ENCODE results near the gene UQCR10. TPM values are rescaled to one million over a fixed set of nuclear protein-coding genes. Genes with fewer than 3 reads are reported as not detected.
A peak's percentile ranks its signal among the peaks of the same experiment; 100 is the strongest.

Gene UQCR10
- total RNA-seq, 3 donors from 2014 or later = 61.2 to 74.1 (median 68.3) TPM

DNA sequence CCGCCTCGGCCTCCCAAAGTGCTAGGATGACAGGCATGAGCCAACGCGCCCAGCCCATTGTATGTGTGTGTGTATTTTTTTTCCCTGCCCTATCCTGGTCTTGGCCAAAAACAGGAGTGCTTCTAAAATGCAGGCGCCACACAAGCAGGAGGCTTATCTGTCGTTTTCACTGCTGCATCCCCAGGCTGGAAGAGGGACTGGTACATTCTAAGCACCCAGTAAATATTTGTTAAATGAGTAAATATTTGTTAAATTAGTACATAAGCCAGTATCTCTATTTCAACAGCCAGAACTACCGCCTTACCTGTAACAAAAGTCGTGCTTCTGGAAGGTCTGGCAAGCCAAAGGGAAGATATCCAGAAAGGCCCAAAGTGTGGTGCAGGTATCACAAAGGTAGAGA, 46.0 kb downstream of the UQCR10 start:
- Histone ChIP-seq H3K9me3 (no peaks in the 10 kb centered on the region), H3K27ac (peak overlapping the region; percentile 2 to 7), H3K4me3 (no peak overlapping the region), H3K36me3 (no peaks in the 10 kb centered on the region), H3K4me1 (peaks cover 0 to 17% of the 10 kb centered on the region in 2 donors), H3K27me3 (no peaks in the 10 kb centered on the region)
- TF ChIP-seq POLR2AphosphoS5 (IDR thresholded peaks at IDR 0.05) (no peak), POLR2A (IDR thresholded peaks at IDR 0.05) (no peak)
- TF ChIP-seq, protein P1, sequence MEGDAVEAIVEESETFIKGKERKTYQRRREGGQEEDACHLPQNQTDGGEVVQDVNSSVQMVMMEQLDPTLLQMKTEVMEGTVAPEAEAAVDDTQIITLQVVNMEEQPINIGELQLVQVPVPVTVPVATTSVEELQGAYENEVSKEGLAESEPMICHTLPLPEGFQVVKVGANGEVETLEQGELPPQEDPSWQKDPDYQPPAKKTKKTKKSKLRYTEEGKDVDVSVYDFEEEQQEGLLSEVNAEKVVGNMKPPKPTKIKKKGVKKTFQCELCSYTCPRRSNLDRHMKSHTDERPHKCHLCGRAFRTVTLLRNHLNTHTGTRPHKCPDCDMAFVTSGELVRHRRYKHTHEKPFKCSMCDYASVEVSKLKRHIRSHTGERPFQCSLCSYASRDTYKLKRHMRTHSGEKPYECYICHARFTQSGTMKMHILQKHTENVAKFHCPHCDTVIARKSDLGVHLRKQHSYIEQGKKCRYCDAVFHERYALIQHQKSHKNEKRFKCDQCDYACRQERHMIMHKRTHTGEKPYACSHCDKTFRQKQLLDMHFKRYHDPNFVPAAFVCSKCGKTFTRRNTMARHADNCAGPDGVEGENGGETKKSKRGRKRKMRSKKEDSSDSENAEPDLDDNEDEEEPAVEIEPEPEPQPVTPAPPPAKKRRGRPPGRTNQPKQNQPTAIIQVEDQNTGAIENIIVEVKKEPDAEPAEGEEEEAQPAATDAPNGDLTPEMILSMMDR (IDR thresholded peaks at IDR 0.05) = no peak
- intact Hi-C loops (cut with DNase I; ENCODE audit: low total_unique reads) = no loop called here
- DNase-seq (ENCODE audit: low spot score in 2 of 2) = no peak

DNA sequence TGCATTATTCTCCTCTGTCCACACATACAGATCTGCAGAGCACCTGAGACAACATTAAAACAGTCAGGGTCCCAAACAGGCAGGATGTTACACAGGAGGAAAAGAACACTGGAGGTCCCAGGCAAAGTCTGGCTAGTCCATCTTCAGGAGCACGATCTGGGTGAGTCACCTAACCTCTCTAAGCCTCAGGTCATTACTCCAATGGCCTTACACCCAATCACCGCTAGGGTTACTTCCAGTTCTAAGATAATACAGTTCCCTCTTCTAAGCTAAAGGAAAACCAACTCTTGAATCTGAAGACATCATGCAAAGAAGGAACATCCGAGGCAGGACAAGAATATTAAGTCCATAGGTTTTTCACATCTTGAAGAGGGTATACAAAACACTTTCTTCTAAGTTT, 46.4 kb downstream of the UQCR10 start:
- no peak overlapping the region for H3K4me3 ChIP-seq
- no peaks in the 10 kb centered on the region for H3K27me3 ChIP-seq
- intact Hi-C loops (cut with DNase I; ENCODE audit: low total_unique reads) = no loop called here
- H3K27ac ChIP-seq = peak overlapping the region; percentile 2 to 7
- no peak for DNase-seq (ENCODE audit: low spot score in 2 of 2)
- H3K36me3 ChIP-seq = no peaks in the 10 kb centered on the region
- H3K9me3 ChIP-seq = no peaks in the 10 kb centered on the region
- TF ChIP-seq, protein P1 (IDR thresholded peaks at IDR 0.05) = peak in 1 of 3 donors; percentile 25
- TF ChIP-seq POLR2A (IDR thresholded peaks at IDR 0.05) = no peak
- peaks cover 0 to 17% of the 10 kb centered on the region in 2 donors for H3K4me1 ChIP-seq

GRCh38 chr22:29814003-29814402, 46.8 kb downstream of the UQCR10 start:
- intact Hi-C loops (cut with DNase I; ENCODE audit: low total_unique reads) = no loop called here
- Histone ChIP-seq H3K4me1 (peaks cover 0 to 17% of the 10 kb centered on the region in 2 donors), H3K27ac (peak overlapping the region in 1 of 2 donors; percentile 7), H3K4me3 (no peak overlapping the region), H3K27me3 (no peaks in the 10 kb centered on the region), H3K9me3 (no peaks in the 10 kb centered on the region), H3K36me3 (no peaks in the 10 kb centered on the region)
- TF ChIP-seq POLR2AphosphoS5 (IDR thresholded peaks at IDR 0.05) (no peak), POLR2A (IDR thresholded peaks at IDR 0.05) (no peak)
- TF ChIP-seq, protein P1 (IDR thresholded peaks at IDR 0.05) = no peak
- DNase-seq (ENCODE audit: low spot score in 2 of 2) = peak in 1 of 2 donors; percentile 43

DNA sequence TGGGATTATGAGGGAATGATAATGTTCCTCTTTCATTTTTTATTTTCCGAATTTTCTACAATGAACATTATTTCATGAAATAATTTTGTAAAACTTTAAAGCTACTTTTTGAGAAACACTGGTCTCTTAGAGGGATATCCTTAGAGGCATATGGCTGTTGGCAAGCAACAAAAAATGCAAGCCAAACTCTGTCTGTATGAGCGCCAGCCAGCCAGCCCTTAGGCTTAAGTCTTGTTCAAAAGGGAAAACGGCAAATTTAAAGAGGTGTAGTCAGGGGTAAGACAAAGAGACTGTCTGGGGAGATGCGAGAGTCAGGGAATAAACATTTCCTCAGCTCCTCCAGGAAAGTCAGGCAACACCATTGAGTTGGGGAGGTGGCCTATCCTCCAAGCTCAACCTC, 48.4 kb downstream of the UQCR10 start:
- Histone ChIP-seq H3K9me3 (no peaks in the 10 kb centered on the region), H3K4me3 (no peak overlapping the region), H3K36me3 (no peaks in the 10 kb centered on the region), H3K27ac (peak overlapping the region; percentile 27 to 40), H3K4me1 (peaks cover 0 to 17% of the 10 kb centered on the region in 2 donors), H3K27me3 (no peaks in the 10 kb centered on the region)
- intact Hi-C loops (cut with DNase I; ENCODE audit: low total_unique reads) = no loop called here
- no peak for DNase-seq (ENCODE audit: low spot score in 2 of 2)
- TF ChIP-seq, protein P1 (IDR thresholded peaks at IDR 0.05) = no peak
- TF ChIP-seq POLR2AphosphoS5 (IDR thresholded peaks at IDR 0.05) (no peak), POLR2A (IDR thresholded peaks at IDR 0.05) (no peak)

DNA sequence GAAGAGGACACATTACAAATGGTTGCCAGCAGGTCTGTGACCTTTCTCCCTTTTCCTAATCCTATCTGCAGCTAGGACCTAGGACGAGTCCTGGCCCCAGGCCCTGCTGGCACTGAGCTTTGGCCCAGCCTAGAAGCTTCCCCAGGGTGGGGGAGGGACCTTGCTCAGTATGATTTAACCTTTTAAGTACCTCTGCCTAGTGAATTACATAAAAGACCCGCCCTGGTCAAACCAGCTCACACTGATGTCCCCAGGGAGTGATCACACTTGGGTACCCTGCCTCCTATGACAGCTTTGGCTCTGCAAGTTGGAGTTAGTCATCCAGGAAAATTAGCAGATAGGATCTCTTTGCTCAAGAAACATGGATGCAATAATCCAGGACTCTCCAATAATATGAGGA, 49.0 kb downstream of the UQCR10 start:
- DNase-seq (ENCODE audit: low spot score in 2 of 2) = no peak
- no peak for TF ChIP-seq POLR2A (IDR thresholded peaks at IDR 0.05)
- H3K27me3 ChIP-seq = no peaks in the 10 kb centered on the region
- H3K4me1 ChIP-seq = peaks cover 0 to 17% of the 10 kb centered on the region in 2 donors
- H3K27ac ChIP-seq = peak overlapping the region; percentile 27 to 40
- no peak overlapping the region for H3K4me3 ChIP-seq
- intact Hi-C loops (cut with DNase I; ENCODE audit: low total_unique reads) = no loop called here
- no peaks in the 10 kb centered on the region for H3K36me3 ChIP-seq
- H3K9me3 ChIP-seq = no peaks in the 10 kb centered on the region

GRCh38 chr22:29816539-29816938, 49.4 kb downstream of the UQCR10 start:
- Histone ChIP-seq H3K27ac (peak overlapping the region in 1 of 2 donors; percentile 27), H3K9me3 (no peaks in the 10 kb centered on the region), H3K27me3 (no peaks in the 10 kb centered on the region), H3K4me1 (peaks cover 0 to 17% of the 10 kb centered on the region in 2 donors), H3K4me3 (no peak overlapping the region), H3K36me3 (no peaks in the 10 kb centered on the region)
- no peak for DNase-seq (ENCODE audit: low spot score in 2 of 2)
- intact Hi-C loops (cut with DNase I; ENCODE audit: low total_unique reads) = no loop called here
- TF ChIP-seq, protein P1 (IDR thresholded peaks at IDR 0.05) = no peak
- no peak for TF ChIP-seq POLR2A (IDR thresholded peaks at IDR 0.05)
- TF ChIP-seq POLR2AphosphoS5 (IDR thresholded peaks at IDR 0.05) = no peak
